ENCODE data around the gene PTDSS2. TPM values are rescaled to one million over a fixed set of nuclear protein-coding genes. Genes with fewer than 3 reads are reported as not detected.

Gene PTDSS2
- total and polyA plus RNA-seq, 9 of the 15 experiments (the other 6 are each of a cell fraction or from before 2014, with no cell fraction given): 0.45 to 53.9 (median 17.2) TPM

- no peak for TF ChIP-seq SNAPC5 (CRISPR knock-in tag; IDR thresholded peaks at IDR 0.05)
- TF ChIP-seq FOXK1 (CRISPR knock-in tag; IDR thresholded peaks at IDR 0.05; ENCODE audit: borderline replicate concordance): no peak
- no peak for TF ChIP-seq NFE2 (IDR thresholded peaks at IDR 0.05; ENCODE audit: low read depth)
- TF ChIP-seq GABPA (tag; conservative IDR thresholded peaks at IDR 0.05; ENCODE audit: low read depth): 0 out of 2 replicates have a peak, but pooled peaks have one; percentile 7
- no peak for TF ChIP-seq PPARD (CRISPR knock-in tag; IDR thresholded peaks at IDR 0.05)
- TF ChIP-seq GTF2A2 (tag; IDR thresholded peaks at IDR 0.05): no peak
- TF ChIP-seq ZNF316 (IDR thresholded peaks at IDR 0.05): peak; percentile 38
- peak; percentile 64; the same call in 1 of the 2 replicates for TF ChIP-seq OTX1 (CRISPR knock-in tag; IDR thresholded peaks at IDR 0.05)
- TF ChIP-seq, protein P1, sequence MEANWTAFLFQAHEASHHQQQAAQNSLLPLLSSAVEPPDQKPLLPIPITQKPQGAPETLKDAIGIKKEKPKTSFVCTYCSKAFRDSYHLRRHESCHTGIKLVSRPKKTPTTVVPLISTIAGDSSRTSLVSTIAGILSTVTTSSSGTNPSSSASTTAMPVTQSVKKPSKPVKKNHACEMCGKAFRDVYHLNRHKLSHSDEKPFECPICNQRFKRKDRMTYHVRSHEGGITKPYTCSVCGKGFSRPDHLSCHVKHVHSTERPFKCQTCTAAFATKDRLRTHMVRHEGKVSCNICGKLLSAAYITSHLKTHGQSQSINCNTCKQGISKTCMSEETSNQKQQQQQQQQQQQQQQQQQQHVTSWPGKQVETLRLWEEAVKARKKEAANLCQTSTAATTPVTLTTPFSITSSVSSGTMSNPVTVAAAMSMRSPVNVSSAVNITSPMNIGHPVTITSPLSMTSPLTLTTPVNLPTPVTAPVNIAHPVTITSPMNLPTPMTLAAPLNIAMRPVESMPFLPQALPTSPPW (CRISPR knock-in tag; IDR thresholded peaks at IDR 0.05): 0 out of 2 replicates have a peak, but pooled peaks have one; percentile 7
- TF ChIP-seq FOXM1 (IDR thresholded peaks at IDR 0.05; ENCODE audit: low read depth): no peak
- no peak for TF ChIP-seq FOXM1 (CRISPR knock-in tag; IDR thresholded peaks at IDR 0.05; ENCODE audit: low read depth)
- TF ChIP-seq ZNF143 (CRISPR knock-in tag; IDR thresholded peaks at IDR 0.05): no peak
- no peak for TF ChIP-seq FOS (IDR thresholded peaks at IDR 0.05; ENCODE audit: extremely low read depth, insufficient read length)
- TF ChIP-seq ATF6 (CRISPR knock-in tag; IDR thresholded peaks at IDR 0.05): no peak
- TF ChIP-seq ZBTB40 (IDR thresholded peaks at IDR 0.05): no peak
- no peak for TF ChIP-seq ZBTB40 (CRISPR knock-in tag; IDR thresholded peaks at IDR 0.05)
Measured at GRCh38 chr11:537622-538430, 87.7 kb downstream of the PTDSS2 start (continued).
